ENCODE data around the gene RAB28.

DNA sequence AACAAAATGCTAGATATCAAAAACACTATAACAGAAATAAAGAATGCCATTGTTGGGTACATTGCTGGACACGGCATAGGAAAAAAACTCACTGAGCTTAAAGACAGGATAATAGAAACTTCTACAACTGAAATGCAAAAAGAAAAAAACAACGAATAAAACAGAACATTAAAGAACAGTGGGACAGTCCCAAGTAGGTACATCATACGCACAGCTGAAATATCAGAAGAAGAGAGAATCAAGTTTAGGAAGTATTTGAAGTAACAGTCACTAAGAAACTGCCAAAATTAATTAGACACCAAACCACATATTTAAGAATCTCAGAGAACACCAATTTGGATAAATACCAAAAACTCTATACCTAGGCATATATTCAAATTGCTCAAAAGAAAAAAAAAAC is 19.2 kb downstream of the RAB28 start:
- TF ChIP-seq, protein P1, sequence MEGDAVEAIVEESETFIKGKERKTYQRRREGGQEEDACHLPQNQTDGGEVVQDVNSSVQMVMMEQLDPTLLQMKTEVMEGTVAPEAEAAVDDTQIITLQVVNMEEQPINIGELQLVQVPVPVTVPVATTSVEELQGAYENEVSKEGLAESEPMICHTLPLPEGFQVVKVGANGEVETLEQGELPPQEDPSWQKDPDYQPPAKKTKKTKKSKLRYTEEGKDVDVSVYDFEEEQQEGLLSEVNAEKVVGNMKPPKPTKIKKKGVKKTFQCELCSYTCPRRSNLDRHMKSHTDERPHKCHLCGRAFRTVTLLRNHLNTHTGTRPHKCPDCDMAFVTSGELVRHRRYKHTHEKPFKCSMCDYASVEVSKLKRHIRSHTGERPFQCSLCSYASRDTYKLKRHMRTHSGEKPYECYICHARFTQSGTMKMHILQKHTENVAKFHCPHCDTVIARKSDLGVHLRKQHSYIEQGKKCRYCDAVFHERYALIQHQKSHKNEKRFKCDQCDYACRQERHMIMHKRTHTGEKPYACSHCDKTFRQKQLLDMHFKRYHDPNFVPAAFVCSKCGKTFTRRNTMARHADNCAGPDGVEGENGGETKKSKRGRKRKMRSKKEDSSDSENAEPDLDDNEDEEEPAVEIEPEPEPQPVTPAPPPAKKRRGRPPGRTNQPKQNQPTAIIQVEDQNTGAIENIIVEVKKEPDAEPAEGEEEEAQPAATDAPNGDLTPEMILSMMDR (conservative IDR thresholded peaks at IDR 0.05; ENCODE audit: low read length) = no peak
- no peak for TF ChIP-seq EZH2phosphoT487 (IDR thresholded peaks at IDR 0.05; ENCODE audit: borderline replicate concordance, low read depth, low read length)
